RCC 7860 (cell line): ENCODE results near the gene CD46.

ENCODE experiments used
- DNase-seq: peaks from one replicate; pipeline ENCODE4 v3.0.0-alpha.2; 2015; ENCODE audit warnings: low spot score
- FAIRE-seq: peaks from 2 replicates; lab custom pipeline; 2012; peaks lifted over from hg19 to GRCh38; lab: Jason Lieb, UNC

CD46 gene

GRCh38 chr1:207844371-207844770 lies 92.5 kb downstream of the CD46 start:
- FAIRE-seq = no peak
- DNase-seq = no peak
